HepG2 (cell line): ENCODE measurements around the gene MLANA. TPM values are rescaled to one million over a fixed set of nuclear protein-coding genes. Genes with fewer than 3 reads are reported as not detected.

ENCODE experiments used
- ARID2 ChIP-seq: sonication (generic); formaldehyde crosslinking; IDR thresholded peaks from 2 replicates; pipeline ENCODE4 v1.8.1; 2022; ENCODE audit warnings: mild to moderate bottlenecking, missing genetic modification reagents, borderline replicate concordance
- GATAD2A ChIP-seq: IDR thresholded peaks from 2 replicates; pipeline ENCODE4 v1.6.1; 2016
- HMGA1 ChIP-seq: sonication (generic); formaldehyde crosslinking; conservative IDR thresholded peaks from 2 replicates; pipeline ENCODE4 v1.4.0; 2020; ENCODE audit warnings: missing genetic modification reagents
- KAT7 ChIP-seq: IDR thresholded peaks from 2 replicates; pipeline ENCODE4 v1.6.1; 2018; ENCODE audit warnings: borderline replicate concordance, missing compliant biosample characterization
- MZF1 ChIP-seq: sonication (generic); formaldehyde crosslinking; IDR thresholded peaks from 2 replicates; pipeline ENCODE4 v1.8.1; 2023; ENCODE audit warnings: mild to moderate bottlenecking, missing genetic modification reagents, borderline replicate concordance
- NAIF1 ChIP-seq: sonication (generic); formaldehyde crosslinking; IDR thresholded peaks from 2 replicates; pipeline ENCODE4 v1.5.0; 2020; ENCODE audit warnings: mild to moderate bottlenecking, missing genetic modification reagents, borderline replicate concordance
- NCOA5 ChIP-seq: sonication (generic); formaldehyde crosslinking; IDR thresholded peaks from 2 replicates; pipeline ENCODE4 v1.4.0; 2020; ENCODE audit warnings: missing genetic modification reagents
- TRIM24 ChIP-seq: sonication (generic); formaldehyde crosslinking; IDR thresholded peaks from 2 replicates; pipeline ENCODE4 v1.8.0; 2022; ENCODE audit warnings: mild to moderate bottlenecking, missing genetic modification reagents
- ZFX ChIP-seq: sonication (generic); formaldehyde crosslinking; IDR thresholded peaks from 2 replicates; pipeline ENCODE4 v1.4.0; 2020; ENCODE audit warnings: mild to moderate bottlenecking, low read depth, missing genetic modification reagents, moderate library complexity
- ZNF34 ChIP-seq: sonication (generic); formaldehyde crosslinking; IDR thresholded peaks from 2 replicates; pipeline ENCODE4 v1.4.0; 2020; ENCODE audit warnings: mild to moderate bottlenecking, missing genetic modification reagents, borderline replicate concordance
- ZNF570 ChIP-seq: sonication (generic); formaldehyde crosslinking; IDR thresholded peaks from 2 replicates; pipeline ENCODE4 v1.4.0; 2020; ENCODE audit warnings: mild to moderate bottlenecking, missing genetic modification reagents, borderline replicate concordance
- ZNF607 ChIP-seq: sonication (generic); formaldehyde crosslinking; IDR thresholded peaks from 2 replicates; pipeline ENCODE4 v1.5.1; 2020; ENCODE audit warnings: missing genetic modification reagents, mild to moderate bottlenecking, borderline replicate concordance
- ZNF776 ChIP-seq: sonication (generic); formaldehyde crosslinking; IDR thresholded peaks from 2 replicates; pipeline ENCODE4 v1.4.0; 2020; ENCODE audit warnings: mild to moderate bottlenecking, missing genetic modification reagents
- polyA plus RNA-seq, 8 experiments: library from polyadenylated mRNA; depleted of rRNA in 3 of 8; stranded (reverse) in 7 of 8; unstranded in 1 of 8; fragments of >200 nt; fragmentation: Illumina TruSeq in 4 of 8; extraction: Trizol in 4 of 8; gene quantifications; 2 replicates each; pipeline versions ENCODE4 v1.2.1 to v1.2.3, GENCODE V29; 2011 to 2016; ENCODE audit warnings: low read depth in 4 of 8, missing spikeins in 1 of 8, mixed read lengths in 1 of 8; ENCODE audit not compliant: insufficient read depth in 1 of 8
- total RNA-seq, 5 experiments: library from RNA; depleted of rRNA; stranded (reverse); fragments of >200 nt; fragmentation: Illumina TruSeq; extraction: Trizol; gene quantifications; 2 replicates each; pipeline ENCODE4 v1.2.3, GENCODE V29; 2016; ENCODE audit warnings: low read depth in 1 of 5
- TF ChIP-seq, protein P1 (sequence below): sonication (generic); formaldehyde crosslinking; IDR thresholded peaks from 2 replicates; pipeline ENCODE4 v1.5.0; 2020; ENCODE audit warnings: mild to moderate bottlenecking, missing genetic modification reagents, borderline replicate concordance
- TF ChIP-seq, protein P2 (sequence below), 2 experiments: sonication (generic) in 1 of 2; formaldehyde crosslinking in 1 of 2; IDR thresholded peaks; 2 replicates each; pipeline versions ENCODE4 v1.5.1 to v1.6.1; 2011 to 2020; ENCODE audit warnings: borderline replicate concordance in 1 of 2, low read depth in 1 of 2, low read length in 1 of 2, mild to moderate bottlenecking in 1 of 2, missing genetic modification reagents in 1 of 2, moderate library complexity in 1 of 2
- TF ChIP-seq, protein P3 (sequence below): sonication (generic); formaldehyde crosslinking; IDR thresholded peaks from 2 replicates; pipeline ENCODE4 v1.5.1; 2020; ENCODE audit warnings: missing genetic modification reagents, mild to moderate bottlenecking, borderline replicate concordance

Gene MLANA
- total and polyA plus RNA-seq, 2 of the 13 experiments (the other 11 are each of a cell fraction or from before 2014, with no cell fraction given): 0.11 to 0.18 TPM

DNA sequence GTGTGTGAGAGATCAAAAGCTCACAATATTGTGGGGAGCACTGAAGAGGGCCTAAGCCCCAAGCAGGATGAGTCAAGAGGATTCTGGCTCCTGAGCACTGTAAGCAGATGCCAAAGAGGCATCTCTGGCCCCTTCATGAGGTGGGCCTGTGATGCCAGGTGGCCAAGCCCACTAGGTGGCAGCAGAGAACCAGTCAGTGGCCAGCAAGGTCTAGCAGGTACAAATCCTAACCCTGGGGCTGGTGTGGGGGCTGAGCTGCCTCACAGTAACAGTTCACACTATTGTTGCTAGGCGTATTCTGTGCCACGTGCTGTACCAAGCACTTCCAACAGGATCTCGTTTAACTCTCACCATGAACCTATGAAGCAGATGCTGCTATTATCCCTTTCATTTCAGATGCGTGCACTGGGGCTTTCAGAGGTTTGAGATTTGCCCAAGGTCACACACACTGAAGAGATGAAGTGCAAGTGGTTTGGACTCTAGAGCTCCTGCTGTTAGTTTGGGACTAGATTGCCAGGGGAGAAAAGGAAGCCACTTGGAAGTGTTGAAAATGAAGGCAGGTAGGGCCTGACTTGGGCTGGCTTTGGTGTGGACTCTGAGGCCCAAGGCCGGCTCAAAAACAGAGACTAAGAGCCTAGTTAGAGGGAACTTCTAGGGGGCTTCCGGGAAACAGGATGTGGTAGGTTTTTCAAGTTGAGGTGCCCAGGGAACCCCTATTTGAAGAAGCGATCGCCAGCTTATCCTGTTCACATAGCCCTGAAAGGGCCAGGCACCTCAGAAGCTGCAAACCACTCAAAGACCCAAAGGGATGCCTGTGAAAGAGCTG is 4.4 kb upstream of the MLANA start (continued):
- TF ChIP-seq, protein P1, sequence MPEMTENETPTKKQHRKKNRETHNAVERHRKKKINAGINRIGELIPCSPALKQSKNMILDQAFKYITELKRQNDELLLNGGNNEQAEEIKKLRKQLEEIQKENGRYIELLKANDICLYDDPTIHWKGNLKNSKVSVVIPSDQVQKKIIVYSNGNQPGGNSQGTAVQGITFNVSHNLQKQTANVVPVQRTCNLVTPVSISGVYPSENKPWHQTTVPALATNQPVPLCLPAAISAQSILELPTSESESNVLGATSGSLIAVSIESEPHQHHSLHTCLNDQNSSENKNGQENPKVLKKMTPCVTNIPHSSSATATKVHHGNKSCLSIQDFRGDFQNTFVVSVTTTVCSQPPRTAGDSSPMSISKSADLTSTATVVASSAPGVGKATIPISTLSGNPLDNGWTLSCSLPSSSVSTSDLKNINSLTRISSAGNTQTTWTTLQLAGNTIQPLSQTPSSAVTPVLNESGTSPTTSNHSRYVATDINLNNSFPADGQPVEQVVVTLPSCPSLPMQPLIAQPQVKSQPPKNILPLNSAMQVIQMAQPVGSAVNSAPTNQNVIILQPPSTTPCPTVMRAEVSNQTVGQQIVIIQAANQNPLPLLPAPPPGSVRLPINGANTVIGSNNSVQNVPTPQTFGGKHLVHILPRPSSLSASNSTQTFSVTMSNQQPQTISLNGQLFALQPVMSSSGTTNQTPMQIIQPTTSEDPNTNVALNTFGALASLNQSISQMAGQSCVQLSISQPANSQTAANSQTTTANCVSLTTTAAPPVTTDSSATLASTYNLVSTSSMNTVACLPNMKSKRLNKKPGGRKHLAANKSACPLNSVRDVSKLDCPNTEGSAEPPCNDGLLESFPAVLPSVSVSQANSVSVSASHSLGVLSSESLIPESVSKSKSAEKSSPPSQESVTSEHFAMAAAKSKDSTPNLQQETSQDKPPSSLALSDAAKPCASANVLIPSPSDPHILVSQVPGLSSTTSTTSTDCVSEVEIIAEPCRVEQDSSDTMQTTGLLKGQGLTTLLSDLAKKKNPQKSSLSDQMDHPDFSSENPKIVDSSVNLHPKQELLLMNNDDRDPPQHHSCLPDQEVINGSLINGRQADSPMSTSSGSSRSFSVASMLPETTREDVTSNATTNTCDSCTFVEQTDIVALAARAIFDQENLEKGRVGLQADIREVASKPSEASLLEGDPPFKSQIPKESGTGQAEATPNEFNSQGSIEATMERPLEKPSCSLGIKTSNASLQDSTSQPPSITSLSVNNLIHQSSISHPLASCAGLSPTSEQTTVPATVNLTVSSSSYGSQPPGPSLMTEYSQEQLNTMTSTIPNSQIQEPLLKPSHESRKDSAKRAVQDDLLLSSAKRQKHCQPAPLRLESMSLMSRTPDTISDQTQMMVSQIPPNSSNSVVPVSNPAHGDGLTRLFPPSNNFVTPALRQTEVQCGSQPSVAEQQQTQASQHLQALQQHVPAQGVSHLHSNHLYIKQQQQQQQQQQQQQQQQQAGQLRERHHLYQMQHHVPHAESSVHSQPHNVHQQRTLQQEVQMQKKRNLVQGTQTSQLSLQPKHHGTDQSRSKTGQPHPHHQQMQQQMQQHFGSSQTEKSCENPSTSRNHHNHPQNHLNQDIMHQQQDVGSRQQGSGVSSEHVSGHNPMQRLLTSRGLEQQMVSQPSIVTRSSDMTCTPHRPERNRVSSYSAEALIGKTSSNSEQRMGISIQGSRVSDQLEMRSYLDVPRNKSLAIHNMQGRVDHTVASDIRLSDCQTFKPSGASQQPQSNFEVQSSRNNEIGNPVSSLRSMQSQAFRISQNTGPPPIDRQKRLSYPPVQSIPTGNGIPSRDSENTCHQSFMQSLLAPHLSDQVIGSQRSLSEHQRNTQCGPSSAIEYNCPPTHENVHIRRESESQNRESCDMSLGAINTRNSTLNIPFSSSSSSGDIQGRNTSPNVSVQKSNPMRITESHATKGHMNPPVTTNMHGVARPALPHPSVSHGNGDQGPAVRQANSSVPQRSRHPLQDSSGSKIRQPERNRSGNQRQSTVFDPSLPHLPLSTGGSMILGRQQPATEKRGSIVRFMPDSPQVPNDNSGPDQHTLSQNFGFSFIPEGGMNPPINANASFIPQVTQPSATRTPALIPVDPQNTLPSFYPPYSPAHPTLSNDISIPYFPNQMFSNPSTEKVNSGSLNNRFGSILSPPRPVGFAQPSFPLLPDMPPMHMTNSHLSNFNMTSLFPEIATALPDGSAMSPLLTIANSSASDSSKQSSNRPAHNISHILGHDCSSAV (CRISPR knock-in tag): no peak; the same call in 1 of the 2 replicates
- TF ChIP-seq NCOA5 (CRISPR knock-in tag) (no peak), ZFX (CRISPR knock-in tag) (peak; percentile 51; the same call in 1 of the 2 replicates), GATAD2A (peak; percentile 62), ZNF570 (no peak), ARID2 (CRISPR knock-in tag) (no peak), ZNF34 (no peak), ZNF607 (no peak), NAIF1 (no peak), HMGA1 (CRISPR knock-in tag) (no peak), TRIM24 (no peak), ZNF776 (no peak), MZF1 (CRISPR knock-in tag) (no peak), KAT7 (CRISPR knock-in tag) (no peak)
- TF ChIP-seq, protein P2, sequence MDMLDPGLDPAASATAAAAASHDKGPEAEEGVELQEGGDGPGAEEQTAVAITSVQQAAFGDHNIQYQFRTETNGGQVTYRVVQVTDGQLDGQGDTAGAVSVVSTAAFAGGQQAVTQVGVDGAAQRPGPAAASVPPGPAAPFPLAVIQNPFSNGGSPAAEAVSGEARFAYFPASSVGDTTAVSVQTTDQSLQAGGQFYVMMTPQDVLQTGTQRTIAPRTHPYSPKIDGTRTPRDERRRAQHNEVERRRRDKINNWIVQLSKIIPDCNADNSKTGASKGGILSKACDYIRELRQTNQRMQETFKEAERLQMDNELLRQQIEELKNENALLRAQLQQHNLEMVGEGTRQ (IDR thresholded peaks at IDR 0.05; ENCODE audit: low read depth, low read length): no peak
- TF ChIP-seq, protein P2 (CRISPR knock-in tag; IDR thresholded peaks at IDR 0.05; ENCODE audit: borderline replicate concordance): 0 out of 2 replicates have a peak, but pooled peaks have one; percentile 30
- TF ChIP-seq, protein P3, sequence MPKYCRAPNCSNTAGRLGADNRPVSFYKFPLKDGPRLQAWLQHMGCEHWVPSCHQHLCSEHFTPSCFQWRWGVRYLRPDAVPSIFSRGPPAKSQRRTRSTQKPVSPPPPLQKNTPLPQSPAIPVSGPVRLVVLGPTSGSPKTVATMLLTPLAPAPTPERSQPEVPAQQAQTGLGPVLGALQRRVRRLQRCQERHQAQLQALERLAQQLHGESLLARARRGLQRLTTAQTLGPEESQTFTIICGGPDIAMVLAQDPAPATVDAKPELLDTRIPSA: no peak
